ENCODE results near the gene HDGFL2. TPM values are rescaled to one million over a fixed set of nuclear protein-coding genes. Genes with fewer than 3 reads are reported as not detected.

HDGFL2 gene
- total RNA-seq, 1 experiment from 2014 or later = 108 TPM

DNA sequence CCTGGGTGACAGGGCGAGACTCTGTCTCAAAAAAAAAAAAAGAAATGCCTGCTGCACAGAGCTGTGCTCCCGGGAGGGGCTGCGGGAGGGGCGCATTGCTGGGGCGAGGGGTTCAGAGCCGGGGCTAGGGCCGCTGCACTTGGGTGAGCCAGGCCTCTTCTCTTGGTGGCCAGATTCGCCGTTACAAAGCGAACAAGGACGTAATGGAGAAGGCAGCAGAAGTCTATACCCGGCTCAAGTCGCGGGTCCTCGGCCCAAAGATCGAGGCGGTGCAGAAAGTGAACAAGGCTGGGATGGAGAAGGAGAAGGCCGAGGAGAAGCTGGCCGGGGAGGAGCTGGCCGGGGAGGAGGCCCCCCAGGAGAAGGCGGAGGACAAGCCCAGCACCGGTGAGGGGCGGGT, 27.2 kb downstream of the HDGFL2 start:
- H3K9me3 Mint-ChIP-seq = no peaks in the 10 kb centered on the region
- H2AFZ ChIP-seq (ENCODE audit: low read length) = no peak overlapping the region
- H3K18ac ChIP-seq (ENCODE audit: insufficient read length, low read depth, low read length) = no peak overlapping the region
- H2AK5ac ChIP-seq (ENCODE audit: insufficient read length, low read length) = no peak overlapping the region
- no peaks in the 10 kb centered on the region for H3K23me2 ChIP-seq (ENCODE audit: insufficient read length, low read depth, low read length, poor library complexity, severe bottlenecking)
- H3K14ac ChIP-seq (ENCODE audit: insufficient read depth, low read length) = no peak overlapping the region
- no peaks in the 10 kb centered on the region for H3K27me3 Mint-ChIP-seq (ENCODE audit: low read depth)
- no peak overlapping the region for H3T11ph ChIP-seq (ENCODE audit: low read length)
- H3K79me2 ChIP-seq (ENCODE audit: insufficient read depth, low read length) = no peaks in the 10 kb centered on the region
- peaks cover 18 to 59% (median 51%) of the 10 kb centered on the region in 3 experiments; a peak in 6 of 7 replicates for H3K36me3 Mint-ChIP-seq (ENCODE audit: insufficient read depth in 1 of 3, low read depth in 3 of 3)
- H3K27ac ChIP-seq (ENCODE audit: insufficient read length, low read depth, low read length) = no peak overlapping the region
- no peak overlapping the region for H2BK20ac ChIP-seq (ENCODE audit: low read depth, low read length, poor library complexity, severe bottlenecking)
- no peak overlapping the region for H4K5ac ChIP-seq (ENCODE audit: insufficient read length, low read depth, low read length)
- no peaks in the 10 kb centered on the region for H3K4me1 ChIP-seq (ENCODE audit: insufficient read depth, low read length)
- H3K9ac ChIP-seq (ENCODE audit: extremely low read depth, insufficient read length, low read length) = no peak overlapping the region
- no peak overlapping the region for H3K4ac ChIP-seq (ENCODE audit: low read depth, low read length)
- TF ChIP-seq CTCF (conservative IDR thresholded peaks at IDR 0.05) = no peak
- H3K27ac Mint-ChIP-seq = peak overlapping the region in 1 of 3 experiments; percentile 42; a peak in 1 of 7 replicates
- H2BK12ac ChIP-seq (ENCODE audit: insufficient read length, low read depth, low read length) = no peak overlapping the region
- no peaks in the 10 kb centered on the region for H3K79me1 ChIP-seq (ENCODE audit: insufficient read depth, low read depth, low read length, poor library complexity, severe bottlenecking)
- no peak overlapping the region for H2BK120ac ChIP-seq (ENCODE audit: low read depth, low read length, poor library complexity, severe bottlenecking)
- no peak overlapping the region for H3K56ac ChIP-seq (ENCODE audit: insufficient read length, low read depth, low read length)
- H3K4me2 ChIP-seq (ENCODE audit: insufficient read depth, insufficient read length, low read length) = no peak overlapping the region
- H4K8ac ChIP-seq (replicated peaks; ENCODE audit: insufficient read length, low read depth, low read length) = no peak overlapping the region
- no peak for DNase-seq
- no peaks in the 10 kb centered on the region for H3K27me3 ChIP-seq (ENCODE audit: insufficient read depth, low read length)
- H2BK15ac ChIP-seq (ENCODE audit: low read depth, low read length) = no peak overlapping the region
- WGBS (ENCODE audit: extremely low coverage, insufficient read length, low lambda C conversion rate) = no CpG with 5 or more reads among the region's 23 CpGs
- H3K23ac ChIP-seq (ENCODE audit: insufficient read length, low read depth, low read length) = no peak overlapping the region
- H3K4me3 Mint-ChIP-seq = no peak overlapping the region
- H2BK5ac ChIP-seq (ENCODE audit: insufficient read length, low read length) = no peak overlapping the region
- H3K9me3 ChIP-seq (ENCODE audit: control insufficient read depth, low read depth, low read length) = no peaks in the 10 kb centered on the region
- no peaks in the 10 kb centered on the region for H3K4me1 Mint-ChIP-seq
- H4K91ac ChIP-seq (ENCODE audit: insufficient read length, low read depth, low read length) = no peak overlapping the region
- H4K20me1 ChIP-seq (ENCODE audit: control insufficient read depth, insufficient read depth, insufficient read length) = no peaks in the 10 kb centered on the region

All from H9 (cell line).